GM19023 (cell line): ENCODE measurements around the gene NETO2.
A peak's percentile ranks its signal among the peaks of the same experiment; 100 is the strongest.
"Not testable (repeated sequence)": the region's sequence is repeated elsewhere in the genome, so short reads cannot be mapped to it uniquely, and the experiment has no call there.

Experiments used
- ATAC-seq: cut with Tn5 transposase; IDR thresholded peaks from one replicate; pipeline ENCODE4 v1.9.1; 2021; ENCODE audit warnings: mild to moderate bottlenecking, moderate library complexity; ENCODE audit not compliant: unreplicated experiment

NETO2 gene

GRCh38 chr16:47143677-47144558 lies at the start of gene NETO2:
Gene NETO2, minus strand, starts transcription at chr16:47143945. Its CDS starts 333 bp downstream, at chr16:47143612.
- peak; percentile 56 for ATAC-seq

- no peak for ATAC-seq
Observed at GRCh38 chr16:47182318-47182717, 38.6 kb upstream of the NETO2 start.

- ATAC-seq, result not testable (repeated sequence)
Observed at GRCh38 chr16:47181066-47181465, 37.3 kb upstream of the NETO2 start.

GRCh38 chr16:47180073-47180472 lies 36.3 kb upstream of the NETO2 start:
- no peak for ATAC-seq

DNA sequence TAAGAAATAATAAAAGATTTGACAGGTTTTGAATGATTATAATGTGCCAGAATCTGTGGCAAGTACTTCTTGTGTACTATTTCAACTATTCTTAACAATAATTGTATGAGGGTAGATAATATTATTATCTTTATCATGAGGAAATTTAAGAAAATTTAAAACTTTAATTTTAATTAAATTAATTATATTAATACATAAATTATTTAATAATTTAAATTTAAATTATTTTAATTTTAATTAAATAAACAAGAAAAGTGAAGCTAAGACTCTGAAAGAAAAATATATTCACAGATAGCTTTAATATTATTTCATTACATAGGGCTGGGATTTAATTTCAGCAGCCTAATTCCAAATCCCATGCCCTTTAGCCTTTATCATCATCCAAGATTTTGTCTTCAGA lies 31.4 kb upstream of the NETO2 start:
- no peak for ATAC-seq

DNA sequence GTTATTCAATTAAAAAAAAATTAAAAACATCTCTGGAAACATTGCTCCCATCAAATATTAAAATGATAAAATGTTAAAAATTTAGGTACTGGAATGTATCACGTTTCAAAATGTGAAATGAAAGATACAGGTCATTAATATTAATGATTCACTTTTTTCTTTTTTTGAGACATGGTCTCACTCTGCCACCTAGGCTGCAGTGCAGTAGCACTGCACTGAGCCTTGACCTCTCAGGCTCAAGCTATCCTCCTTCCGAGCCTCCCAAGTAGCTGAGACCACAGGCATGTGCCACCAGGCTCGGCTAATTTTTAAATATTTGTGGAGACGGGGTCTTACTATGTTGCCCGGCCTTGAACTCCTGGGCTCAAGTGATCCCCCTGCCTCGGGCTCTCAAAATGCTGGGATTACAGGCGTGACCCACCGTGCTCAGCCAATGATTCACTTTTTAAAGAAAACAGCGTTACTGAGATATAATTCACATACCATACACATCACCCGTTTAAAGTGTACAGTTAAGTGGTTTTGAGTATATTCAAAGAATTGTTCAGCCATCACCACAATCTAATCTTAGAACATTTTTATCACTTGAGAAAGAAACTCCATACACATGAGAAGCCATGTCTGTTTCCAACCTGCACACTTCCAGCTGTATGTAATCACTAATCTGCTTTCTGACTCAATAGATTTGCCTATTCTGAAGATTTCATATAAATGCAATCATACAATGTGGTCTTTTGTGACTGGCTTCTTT lies 19.1 kb upstream of the NETO2 start:
- ATAC-seq, result no peak

- no peak for ATAC-seq
Observed at GRCh38 chr16:47161464-47161863, 17.7 kb upstream of the NETO2 start.

DNA sequence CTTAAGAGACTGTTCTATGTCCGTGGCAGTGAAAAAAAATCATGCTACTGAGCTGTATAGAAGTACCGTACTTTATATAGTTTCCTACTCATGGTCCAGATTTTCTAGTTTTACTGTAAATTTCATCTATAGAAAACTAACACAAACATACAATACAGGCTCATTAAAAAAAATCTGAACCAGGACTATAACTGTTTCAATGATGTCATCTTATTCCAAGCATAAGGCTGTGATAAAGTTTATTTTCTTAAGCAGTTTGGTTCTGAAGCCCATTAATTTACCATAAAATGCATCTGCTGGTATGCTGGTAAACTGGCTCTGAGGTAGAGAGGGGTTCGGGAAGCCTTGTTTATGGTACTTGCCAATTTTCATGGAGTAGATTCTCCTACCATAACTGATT lies 16.7 kb upstream of the NETO2 start:
- ATAC-seq, result no peak

DNA sequence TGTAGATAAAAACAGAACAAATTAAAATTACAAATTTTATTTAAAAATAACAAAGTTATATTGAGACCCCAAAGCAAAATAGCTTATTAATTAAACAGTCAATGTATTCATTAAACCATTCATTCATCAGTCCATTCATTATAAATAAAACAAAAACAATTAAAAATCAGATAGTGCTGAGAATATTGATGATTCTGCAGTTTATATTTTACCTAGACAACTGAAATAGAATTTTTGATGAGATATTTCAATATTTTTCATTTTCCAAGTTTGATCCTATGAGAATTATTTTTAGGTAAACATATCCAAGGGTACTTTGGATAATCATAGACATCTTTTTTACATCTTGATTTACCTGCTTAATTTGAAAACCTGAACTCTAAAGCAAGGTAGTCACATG lies 15.2 kb upstream of the NETO2 start:
- ATAC-seq, result no peak

- no peak for ATAC-seq
Observed at GRCh38 chr16:47156680-47157215, 13.0 kb upstream of the NETO2 start.

- ATAC-seq, result not testable (repeated sequence)
Observed at GRCh38 chr16:47152501-47152900, 8.8 kb upstream of the NETO2 start.

DNA sequence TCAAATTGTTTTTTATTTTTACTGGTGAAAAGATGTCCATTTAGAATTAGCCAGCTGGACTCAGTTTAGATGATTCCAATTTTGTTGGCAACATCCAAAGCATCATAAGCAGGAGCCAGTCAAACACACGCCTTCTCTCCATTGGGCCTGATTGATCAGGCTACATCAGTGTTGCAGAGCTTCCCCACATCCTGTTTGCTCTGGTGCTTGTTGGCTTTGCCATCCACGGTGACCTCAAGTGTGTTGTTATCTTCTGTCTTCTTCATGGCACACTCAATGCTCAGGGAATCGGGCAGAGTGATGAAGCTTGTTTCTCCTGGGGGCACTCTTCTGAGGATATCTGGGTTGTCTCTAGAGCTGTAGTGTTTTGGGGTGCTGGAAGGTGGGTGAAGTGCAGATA lies 6.3 kb upstream of the NETO2 start:
- ATAC-seq, result no peak

- ATAC-seq, result no peak
Observed at GRCh38 chr16:47144559-47144877, 773 bp upstream of the NETO2 start.

DNA sequence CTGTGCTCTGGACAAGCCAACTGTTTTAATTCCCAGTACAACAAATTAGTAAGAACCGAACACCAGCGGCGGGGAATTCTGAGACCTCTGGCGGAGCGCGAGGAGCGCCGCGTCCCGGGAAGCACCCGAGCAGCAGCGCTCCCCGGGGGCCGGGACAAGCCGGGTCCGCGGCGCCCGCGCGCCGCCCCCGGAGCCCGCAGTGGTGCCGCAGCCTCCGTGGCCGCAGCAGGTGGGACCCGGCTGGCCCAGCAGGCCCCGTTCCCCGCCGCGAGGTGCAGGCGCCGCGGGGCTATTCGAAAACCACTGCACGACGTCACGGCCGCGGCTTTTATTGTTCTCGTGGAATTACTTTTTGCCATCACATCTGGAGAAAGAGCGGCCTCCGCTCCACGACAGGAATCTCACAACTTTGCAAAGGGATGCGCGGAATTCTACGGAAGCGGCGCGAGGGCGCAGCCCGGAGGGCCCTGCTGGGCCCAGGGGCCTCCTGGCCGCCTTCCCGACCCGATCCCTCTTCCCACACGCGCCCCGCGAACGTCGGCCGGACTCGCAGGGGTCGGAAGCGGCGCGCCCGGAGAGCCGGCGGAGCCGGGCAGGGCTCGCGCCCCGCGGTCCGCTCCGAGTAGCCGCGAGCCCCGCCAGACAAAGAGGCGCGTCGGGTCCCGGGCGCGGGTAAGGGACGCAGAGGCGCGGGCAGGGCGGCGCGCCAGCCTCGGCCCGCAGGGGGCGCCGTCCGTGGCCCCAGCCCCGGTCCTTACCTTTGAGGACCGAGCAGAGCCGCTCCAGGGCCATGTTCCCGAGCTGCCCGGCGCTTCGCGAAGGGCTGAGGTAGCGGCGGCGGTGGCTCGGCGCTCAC lies 696 bp downstream of the NETO2 start:
- peak; percentile 73 for ATAC-seq

DNA sequence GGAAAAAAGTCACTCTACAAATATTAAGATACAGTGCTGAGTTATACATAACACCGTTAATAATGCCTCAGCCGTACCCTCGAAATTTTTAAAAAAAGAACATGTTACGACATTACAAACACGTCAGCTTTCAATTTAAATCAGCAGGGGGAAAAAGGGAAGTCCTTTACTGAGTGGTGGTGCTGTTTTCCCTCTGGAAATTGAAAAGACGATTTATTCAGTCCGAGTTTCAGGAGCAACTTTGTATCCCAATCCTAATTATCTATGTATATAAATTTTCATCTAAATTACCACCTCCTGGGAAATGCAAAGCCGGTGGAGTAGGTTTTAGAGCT lies 1.3 kb downstream of the NETO2 start:
- ATAC-seq, result no peak

DNA sequence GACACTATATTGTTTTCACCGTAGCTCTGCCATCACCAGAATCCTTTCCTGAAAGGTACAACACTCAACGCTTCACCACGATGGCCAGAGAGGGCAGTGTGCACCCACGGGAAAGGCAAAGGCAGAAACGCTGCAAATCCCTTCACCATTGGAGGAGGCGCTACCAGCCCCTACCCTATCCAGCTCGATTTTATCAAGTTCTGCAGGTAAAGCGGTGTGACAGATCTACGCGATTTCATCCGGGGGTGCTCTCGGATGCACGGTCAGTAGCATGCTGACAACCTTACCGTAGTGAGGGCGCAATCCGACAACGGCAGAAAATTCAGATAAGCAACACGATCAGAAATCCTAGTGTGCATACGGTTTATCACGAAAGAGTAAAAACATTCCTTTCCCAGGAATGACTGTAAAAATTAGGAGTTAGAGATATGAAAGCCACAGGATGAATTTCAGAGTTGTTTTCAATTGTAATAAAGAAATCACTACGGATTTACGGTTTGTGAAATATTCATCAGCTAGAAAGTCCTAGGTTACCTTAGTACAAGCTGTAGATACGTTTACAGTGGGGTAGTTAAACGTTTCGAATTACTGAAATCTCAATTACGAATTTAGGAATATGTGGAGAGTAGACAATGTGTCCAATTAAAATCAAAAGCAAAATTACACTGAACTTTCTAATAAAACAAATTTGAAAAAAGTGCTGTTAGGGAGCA lies 1.8 kb downstream of the NETO2 start:
- ATAC-seq, result peak; percentile 37

- no peak for ATAC-seq
Observed at GRCh38 chr16:47140686-47141085, 3.1 kb downstream of the NETO2 start.

GRCh38 chr16:47139561-47140185 lies 4.1 kb downstream of the NETO2 start:
- no peak for ATAC-seq

DNA sequence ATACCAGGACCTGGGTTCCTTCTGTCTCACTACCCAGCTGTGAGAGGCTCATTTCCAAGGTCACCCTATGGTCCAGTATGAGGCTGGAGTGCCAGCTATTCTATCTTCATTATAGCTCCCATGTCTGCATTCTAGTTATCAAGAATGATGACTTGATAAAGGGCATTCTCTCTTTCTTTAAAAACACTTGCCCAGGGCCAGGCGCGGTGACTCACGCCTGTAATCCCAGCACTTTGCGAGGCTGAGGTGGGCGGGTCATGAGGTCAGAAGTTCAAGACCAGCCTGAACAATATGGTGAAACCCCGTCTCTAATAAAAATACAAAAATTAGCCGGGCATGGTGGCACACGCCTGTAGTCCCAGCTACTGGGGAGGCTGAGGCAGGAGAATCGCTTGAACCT lies 5.8 kb downstream of the NETO2 start:
- ATAC-seq, result not testable (repeated sequence)
